ENCODE results near the gene PPP1R3E. TPM values are rescaled to one million over a fixed set of nuclear protein-coding genes. Genes with fewer than 3 reads are reported as not detected.
A peak's percentile ranks its signal among the peaks of the same experiment; 100 is the strongest.

The PPP1R3E gene
- total RNA-seq, 6 experiments from 2014 or later, result 4.0 to 11.1 (median 8.1) TPM

- H3K27ac ChIP-seq, result peak within 1 kb of the TSS; percentile 91 to 94 (median 93)
- peaks cover 0 to 28% (median 13%) of the 10 kb centered on the region in 4 donors for H3K36me3 ChIP-seq
- peak within 1 kb of the TSS; percentile 74 to 92 (median 82) for H3K4me3 ChIP-seq
- peak; percentile 90 to 97 (median 92) for ATAC-seq
- no peaks in the 10 kb centered on the region for H3K27me3 ChIP-seq
- no peaks in the 10 kb centered on the region for H3K9me3 ChIP-seq
- intact Hi-C loops (cut with DNase I), result no loop called here
- peak; percentile 99 for DNase-seq
- peak; percentile 72 for TF ChIP-seq POLR2A (IDR thresholded peaks at IDR 0.05)
- TF ChIP-seq CTCF (IDR thresholded peaks at IDR 0.05), result no peak
- WGBS (ENCODE audit: insufficient coverage, low coverage, low lambda C conversion rate, missing lambda C conversion rate), result 6% methylated on average over 27 of the region's 63 CpGs
- peaks cover 0 to 15% (median 4%) of the 10 kb centered on the region in 4 donors for H3K4me1 ChIP-seq
Measured at GRCh38 chr14:23320584-23321571, 18.2 kb upstream of the PPP1R3E start, which contains the start of gene PABPN1. TSS of gene PABPN1 (plus strand) at chr14:23321457. CDS start at chr14:23321470, 13 bp downstream.

GRCh38 chr14:23319746-23320583 is 17.3 kb upstream of the PPP1R3E start:
- H3K9me3 ChIP-seq, result no peaks in the 10 kb centered on the region
- no peak for TF ChIP-seq CTCF (IDR thresholded peaks at IDR 0.05)
- H3K27me3 ChIP-seq, result no peaks in the 10 kb centered on the region
- no peak for DNase-seq
- peak overlapping the region; percentile 21 to 57 (median 46) for H3K4me3 ChIP-seq
- peaks cover 0 to 22% (median 12%) of the 10 kb centered on the region in 4 donors for H3K36me3 ChIP-seq
- H3K27ac ChIP-seq, result peak overlapping the region; percentile 86 to 93 (median 91)
- peaks cover 0 to 15% (median 4%) of the 10 kb centered on the region in 4 donors for H3K4me1 ChIP-seq
- WGBS (ENCODE audit: insufficient coverage, low coverage, low lambda C conversion rate, missing lambda C conversion rate), result 87% methylated on average over 16 of the region's 17 CpGs
- no peak for ATAC-seq
- intact Hi-C loops (cut with DNase I), result no loop called here

- no peak overlapping the region for H3K4me3 ChIP-seq
- TF ChIP-seq CTCF (IDR thresholded peaks at IDR 0.05), result no peak
- H3K4me1 ChIP-seq, result peaks cover 0 to 5% (median 0%) of the 10 kb centered on the region in 4 donors
- H3K36me3 ChIP-seq, result peaks cover 0 to 6% (median 0%) of the 10 kb centered on the region in 4 donors
- DNase-seq (no peak), ATAC-seq (no peak)
- H3K27ac ChIP-seq, result no peak overlapping the region
- whole genome bisulfite sequencing (ENCODE audit: insufficient coverage, low coverage, low lambda C conversion rate, missing lambda C conversion rate), result 80% methylated on average over 4 of the region's 5 CpGs
- intact Hi-C loops (cut with DNase I), result no loop called here
- H3K27me3 ChIP-seq, result no peaks in the 10 kb centered on the region
- no peaks in the 10 kb centered on the region for H3K9me3 ChIP-seq
Measured at GRCh38 chr14:23316300-23316699, 13.6 kb upstream of the PPP1R3E start.

GRCh38 chr14:23310546-23310945 is 7.9 kb upstream of the PPP1R3E start:
- no peak for ATAC-seq
- intact Hi-C loops (cut with DNase I), result no loop called here
- WGBS (ENCODE audit: insufficient coverage, low coverage, low lambda C conversion rate, missing lambda C conversion rate), result no CpG with 5 or more reads among the region's 1 CpG

More at GRCh38 chr14:23310546-23310945, 7.9 kb upstream of the PPP1R3E start:
- Histone ChIP-seq H3K9me3 (no peaks in the 10 kb centered on the region), H3K4me1 (peaks cover 0 to 20% (median 9%) of the 10 kb centered on the region in 4 donors), H3K27ac (no peak overlapping the region), H3K4me3 (no peak overlapping the region), H3K36me3 (peaks cover 0 to 15% (median 3%) of the 10 kb centered on the region in 4 donors), H3K27me3 (no peaks in the 10 kb centered on the region)
- TF ChIP-seq POLR2A (IDR thresholded peaks at IDR 0.05), result no peak
- no peak for TF ChIP-seq CTCF (IDR thresholded peaks at IDR 0.05)
- peak in 1 of 3 donors; percentile 31 for DNase-seq

Measured in right lobe of liver (tissue), 6 donors.